NCI-H2107 (cell line): Measurements from ENCODE around the gene ACCSL.
A peak's percentile ranks its signal among the peaks of the same experiment; 100 is the strongest.

ENCODE experiments used
- DNase-seq: peaks from one replicate; lab custom pipeline; 2025; lab: John Stamatoyannopoulos, UW

ACCSL gene

GRCh38 chr11:44058275-44058674 is 10.5 kb downstream of the ACCSL start:
- no peak for DNase-seq

- no peak for DNase-seq
Observed at GRCh38 chr11:44065161-44065661, 17.4 kb downstream of the ACCSL start.

- DNase-seq: peak; percentile 80
Observed at GRCh38 chr11:44065841-44066731, 18.3 kb downstream of the ACCSL start, which contains the start of gene ACCS. TSS of gene ACCS (plus strand) at chr11:44066270. CDS start at chr11:44067628, 1,358 bp downstream.

- DNase-seq: no peak
Observed at GRCh38 chr11:44066732-44067141, 19.0 kb downstream of the ACCSL start.

- no peak for DNase-seq
Observed at GRCh38 chr11:44067266-44067665, 19.5 kb downstream of the ACCSL start.

- no peak for DNase-seq
Observed at GRCh38 chr11:44068180-44068579, 20.4 kb downstream of the ACCSL start.

- DNase-seq: no peak
Observed at GRCh38 chr11:44071157-44071556, 23.4 kb downstream of the ACCSL start.

- no peak for DNase-seq
Observed at GRCh38 chr11:44072757-44073658, 25.2 kb downstream of the ACCSL start.

- DNase-seq: no peak
Observed at GRCh38 chr11:44078794-44079193, 31.0 kb downstream of the ACCSL start.

- DNase-seq: no peak
Observed at GRCh38 chr11:44079376-44079775, 31.6 kb downstream of the ACCSL start.

- no peak for DNase-seq
Observed at GRCh38 chr11:44080951-44081350, 33.2 kb downstream of the ACCSL start.

GRCh38 chr11:44082645-44083044 is 34.9 kb downstream of the ACCSL start:
- no peak for DNase-seq

- no peak for DNase-seq
Observed at GRCh38 chr11:44083433-44083832, 35.7 kb downstream of the ACCSL start.

GRCh38 chr11:44083906-44084305 is 36.1 kb downstream of the ACCSL start:
- no peak for DNase-seq

GRCh38 chr11:44085330-44085729 is 37.5 kb downstream of the ACCSL start:
- no peak for DNase-seq

- no peak for DNase-seq
Observed at GRCh38 chr11:44088377-44088776, 40.6 kb downstream of the ACCSL start.

GRCh38 chr11:44088871-44089270 is 41.1 kb downstream of the ACCSL start:
- no peak for DNase-seq

GRCh38 chr11:44090539-44090938 is 42.8 kb downstream of the ACCSL start:
- no peak for DNase-seq

GRCh38 chr11:44094260-44094868 is 46.6 kb downstream of the ACCSL start:
- peak; percentile 58 for DNase-seq

- DNase-seq: peak; percentile 45
Observed at GRCh38 chr11:44095506-44096359, 48.0 kb downstream of the ACCSL start, which contains the start of gene EXT2. TSS of gene EXT2 (plus strand) at chr11:44095678. CDS start at chr11:44107713, 12,035 bp downstream.
